Upper lobe of left lung (tissue), 6 donors: ENCODE data around the gene FRY. TPM values are rescaled to one million over a fixed set of nuclear protein-coding genes. Genes with fewer than 3 reads are reported as not detected.

Source experiments
- ATAC-seq, 2 donors: fragments of 200-7000 bp; cut with Tn5 transposase; one replicate each; pipeline ENCODE4 v1.9.1; 2022; ENCODE audit warnings: mild to moderate bottlenecking in 2 of 2, moderate library complexity in 2 of 2; ENCODE audit not compliant: low FRiP score in 2 of 2
- DNase-seq, 2 donors: peaks; one replicate each; pipeline ENCODE4 v3.0.0-alpha.2; 2019 to 2020
- H3K27ac ChIP-seq, 4 donors: fragments of 200-600 bp; sonication (generic); one replicate each; pipeline ENCODE4 v1.5.1; 2016 to 2019
- H3K27me3 ChIP-seq, 4 donors: fragments of 200-600 bp; sonication (generic); one replicate each; pipeline ENCODE4 v1.5.1; 2017 to 2019
- H3K36me3 ChIP-seq, 4 donors: fragments of 200-600 bp; sonication (generic); one replicate each; pipeline ENCODE4 v1.5.1; 2016 to 2019
- H3K4me1 ChIP-seq, 4 donors: fragments of 200-600 bp; sonication (generic); one replicate each; pipeline ENCODE4 v1.5.1; 2018 to 2019
- H3K4me3 ChIP-seq, 4 donors: fragments of 200-600 bp; sonication (generic); one replicate each; pipeline ENCODE4 v1.5.1; 2017 to 2019; ENCODE audit warnings: mild to moderate bottlenecking in 2 of 4, moderate library complexity in 1 of 4
- H3K9me3 ChIP-seq, 4 donors: fragments of 200-600 bp; sonication (generic); one replicate each; pipeline ENCODE4 v1.5.1; 2018 to 2019
- EP300 ChIP-seq, 4 donors: sonication (generic); formaldehyde crosslinking; IDR thresholded peaks; one replicate each; pipeline ENCODE4 v1.5.1; 2017; ENCODE audit warnings: antibody characterized with exemption in 4 of 4, control low read depth in 2 of 4
- POLR2A ChIP-seq, 4 donors: fragments of 450-650 bp; IDR thresholded peaks; one replicate each; pipeline ENCODE4 v1.5.1; 2016 to 2017; ENCODE audit warnings: antibody characterized with exemption in 4 of 4, mild to moderate bottlenecking in 2 of 4
- POLR2AphosphoS5 ChIP-seq, 2 donors: sonication (generic); formaldehyde crosslinking; IDR thresholded peaks; one replicate each; pipeline ENCODE4 v1.5.1; 2017; ENCODE audit warnings: antibody characterized with exemption in 2 of 2
- WGBS, 2 donors: methylation state at CpG; one replicate each; pipeline ENCODE4 v1.1.5; 2017 to 2018; 5-methylcytosine and 5-hydroxymethylcytosine counted together
- total RNA-seq, 6 donors: library from RNA; depleted of rRNA in 4 of 6; stranded (reverse); fragments of >200 nt in 4 of 6; gene quantifications; one replicate each; pipeline versions ENCODE4 v1.1.0 to v1.2.1, GENCODE V29; 2016 to 2021
- TF ChIP-seq, protein P1 (sequence below), 6 experiments: fragments of 450-650 bp in 4 of 6; fragments of 200-600 bp in 2 of 6; sonication (generic) in 2 of 6; IDR thresholded peaks; one replicate each; pipeline ENCODE4 v1.5.1; 2016 to 2019; ENCODE audit warnings: antibody characterized with exemption in 6 of 6
- donor health status: DM: no; HTN: no; CAD: no; lungs with moderate emphysema.
- donor health status: DM: no; HTN: yes; CAD: no; lungs with severe emphysema.

The FRY gene
- total RNA-seq, 6 donors from 2014 or later: 58.3 to 88.9 (median 65.8) TPM

DNA sequence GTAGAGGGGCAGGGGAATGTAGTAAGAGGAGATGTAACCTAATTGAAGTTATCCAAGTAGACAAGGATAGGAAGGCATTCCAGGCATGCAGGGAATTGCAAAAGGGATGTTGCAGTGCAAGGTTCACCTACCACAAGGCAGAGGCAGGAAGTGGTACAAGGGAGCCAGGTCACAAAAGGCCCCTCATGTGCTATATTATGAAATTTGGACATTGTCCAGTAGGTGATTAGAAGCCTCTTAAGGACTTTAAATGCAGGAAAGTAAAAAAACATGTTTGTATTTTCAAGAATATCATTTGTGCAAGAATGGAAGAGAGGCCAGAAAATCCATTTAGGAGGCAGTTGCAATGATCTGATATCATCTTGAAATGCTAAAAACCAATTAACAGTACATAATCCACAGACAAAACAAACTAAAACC, 111.4 kb downstream of the FRY start:
- Histone ChIP-seq H3K4me3 (no peak overlapping the region), H3K27ac (no peak overlapping the region), H3K27me3 (no peaks in the 10 kb centered on the region), H3K9me3 (no peaks in the 10 kb centered on the region), H3K4me1 (no peaks in the 10 kb centered on the region), H3K36me3 (no peaks in the 10 kb centered on the region)
- no peak for ATAC-seq
- DNase-seq: no peak
- no peak for TF ChIP-seq POLR2A (IDR thresholded peaks at IDR 0.05)

DNA sequence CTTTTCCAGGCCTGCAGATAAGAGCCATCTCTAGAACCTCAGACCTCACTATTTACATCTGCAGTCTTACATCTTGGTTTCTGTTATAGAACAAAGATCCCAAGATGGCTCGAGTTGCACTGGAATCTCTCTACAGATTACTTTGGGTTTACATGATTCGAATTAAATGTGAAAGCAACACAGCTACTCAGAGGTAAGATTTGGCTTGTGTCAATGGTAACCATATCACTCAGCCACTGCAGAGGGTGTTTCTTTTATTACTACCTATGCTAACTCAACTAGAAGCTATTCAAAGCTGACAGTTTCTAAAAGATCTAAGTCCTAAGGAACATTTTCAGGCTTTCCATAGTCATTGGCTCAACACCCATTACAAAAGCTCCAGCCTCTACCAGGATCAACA, 115.6 kb downstream of the FRY start:
- H3K36me3 ChIP-seq: no peaks in the 10 kb centered on the region
- DNase-seq: no peak
- TF ChIP-seq POLR2AphosphoS5 (IDR thresholded peaks at IDR 0.05): no peak
- no peak for TF ChIP-seq POLR2A (IDR thresholded peaks at IDR 0.05)
- TF ChIP-seq, protein P1, sequence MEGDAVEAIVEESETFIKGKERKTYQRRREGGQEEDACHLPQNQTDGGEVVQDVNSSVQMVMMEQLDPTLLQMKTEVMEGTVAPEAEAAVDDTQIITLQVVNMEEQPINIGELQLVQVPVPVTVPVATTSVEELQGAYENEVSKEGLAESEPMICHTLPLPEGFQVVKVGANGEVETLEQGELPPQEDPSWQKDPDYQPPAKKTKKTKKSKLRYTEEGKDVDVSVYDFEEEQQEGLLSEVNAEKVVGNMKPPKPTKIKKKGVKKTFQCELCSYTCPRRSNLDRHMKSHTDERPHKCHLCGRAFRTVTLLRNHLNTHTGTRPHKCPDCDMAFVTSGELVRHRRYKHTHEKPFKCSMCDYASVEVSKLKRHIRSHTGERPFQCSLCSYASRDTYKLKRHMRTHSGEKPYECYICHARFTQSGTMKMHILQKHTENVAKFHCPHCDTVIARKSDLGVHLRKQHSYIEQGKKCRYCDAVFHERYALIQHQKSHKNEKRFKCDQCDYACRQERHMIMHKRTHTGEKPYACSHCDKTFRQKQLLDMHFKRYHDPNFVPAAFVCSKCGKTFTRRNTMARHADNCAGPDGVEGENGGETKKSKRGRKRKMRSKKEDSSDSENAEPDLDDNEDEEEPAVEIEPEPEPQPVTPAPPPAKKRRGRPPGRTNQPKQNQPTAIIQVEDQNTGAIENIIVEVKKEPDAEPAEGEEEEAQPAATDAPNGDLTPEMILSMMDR (IDR thresholded peaks at IDR 0.05): no peak
- TF ChIP-seq EP300 (IDR thresholded peaks at IDR 0.05): no peak
- H3K27ac ChIP-seq: no peak overlapping the region
- ATAC-seq: no peak
- no peak overlapping the region for H3K4me3 ChIP-seq
- H3K9me3 ChIP-seq: no peaks in the 10 kb centered on the region
- peaks cover 0 to 4% (median 2%) of the 10 kb centered on the region in 4 donors for H3K4me1 ChIP-seq
- 84 to 100% methylated on average over 2 of the region's 2 CpGs for WGBS, 2 donors
- H3K27me3 ChIP-seq: no peaks in the 10 kb centered on the region

DNA sequence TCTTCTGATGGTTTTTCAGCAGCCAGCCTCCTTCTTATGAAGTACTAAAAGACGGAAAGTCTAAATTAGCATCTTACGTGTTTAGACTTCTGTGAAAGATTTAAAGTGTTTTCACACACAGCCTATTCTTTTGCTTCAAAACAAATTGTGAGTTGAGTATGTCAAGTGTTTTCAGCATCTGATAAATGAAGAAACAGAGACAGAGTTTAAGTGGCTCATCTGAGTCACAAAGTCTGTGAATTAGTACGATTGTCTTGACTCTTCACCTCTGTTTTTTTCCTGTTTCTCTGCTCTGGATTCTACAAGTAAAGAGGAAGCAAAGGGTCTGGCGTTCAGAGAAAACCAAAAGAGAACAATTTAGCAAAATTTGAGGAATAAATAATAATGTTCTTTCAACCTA, 116.4 kb downstream of the FRY start:
- no peaks in the 10 kb centered on the region for H3K36me3 ChIP-seq
- TF ChIP-seq, protein P1 (IDR thresholded peaks at IDR 0.05): no peak
- TF ChIP-seq POLR2A (IDR thresholded peaks at IDR 0.05) (no peak), EP300 (IDR thresholded peaks at IDR 0.05) (no peak), POLR2AphosphoS5 (IDR thresholded peaks at IDR 0.05) (no peak)
- H3K4me1 ChIP-seq: peaks cover 0 to 4% (median 2%) of the 10 kb centered on the region in 4 donors
- H3K27me3 ChIP-seq: no peaks in the 10 kb centered on the region
- H3K9me3 ChIP-seq: no peaks in the 10 kb centered on the region
- ATAC-seq: no peak
- H3K27ac ChIP-seq: no peak overlapping the region
- H3K4me3 ChIP-seq: no peak overlapping the region
- WGBS, 2 donors: 62 to 80% methylated on average over 4 of the region's 4 CpGs
- no peak for DNase-seq

DNA sequence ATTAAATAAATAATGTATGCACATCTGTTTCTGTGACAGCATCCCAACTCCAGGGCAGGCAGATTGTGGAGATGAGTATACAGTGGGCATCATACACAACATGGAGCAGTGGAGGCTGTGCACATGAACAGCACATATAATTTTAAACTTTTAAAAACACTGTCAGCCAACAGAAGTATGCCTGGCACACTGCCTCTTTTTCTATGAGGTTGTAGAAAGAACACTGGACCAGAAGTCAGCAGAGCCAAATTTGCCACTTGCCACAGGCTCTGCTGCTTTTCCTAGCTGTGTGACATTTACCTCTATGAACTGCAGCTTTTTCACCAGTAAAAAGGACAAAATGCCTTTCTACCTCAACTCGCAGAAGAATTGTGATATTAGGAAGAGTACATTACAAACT, 118.7 kb downstream of the FRY start:
- Histone ChIP-seq H3K27ac (peak overlapping the region in 1 of 4 donors; percentile 69), H3K36me3 (no peaks in the 10 kb centered on the region), H3K4me3 (no peak overlapping the region), H3K27me3 (no peaks in the 10 kb centered on the region), H3K4me1 (peaks cover 0 to 4% (median 2%) of the 10 kb centered on the region in 4 donors), H3K9me3 (no peaks in the 10 kb centered on the region)
- TF ChIP-seq EP300 (IDR thresholded peaks at IDR 0.05) (no peak), POLR2A (IDR thresholded peaks at IDR 0.05) (no peak), POLR2AphosphoS5 (IDR thresholded peaks at IDR 0.05) (no peak)
- TF ChIP-seq, protein P1 (IDR thresholded peaks at IDR 0.05): no peak
- ATAC-seq (peak in 1 of 2 donors; percentile 55), DNase-seq (no peak)
- 65 to 68% methylated on average over 1 of the region's 1 CpG for WGBS, 2 donors

DNA sequence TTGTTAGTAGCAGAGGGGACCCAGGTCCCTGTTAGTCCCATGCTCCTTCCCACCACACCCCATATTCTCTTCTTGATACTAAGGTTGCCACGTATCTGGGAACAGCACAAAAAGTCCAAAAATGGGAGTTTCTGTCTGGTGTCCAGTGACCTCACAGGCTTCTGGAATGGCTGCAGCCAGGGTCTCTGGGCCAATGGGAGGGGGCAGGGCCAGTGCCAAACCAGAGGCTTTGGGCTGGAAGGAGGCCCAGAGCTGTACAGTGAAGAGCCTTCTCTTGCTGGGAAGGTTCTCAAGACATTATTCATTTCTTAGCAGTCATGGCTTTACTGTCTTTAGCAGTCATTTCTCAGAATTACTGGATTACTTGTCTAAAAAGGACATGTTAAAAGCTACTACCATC, 119.2 kb downstream of the FRY start:
- TF ChIP-seq, protein P1 (IDR thresholded peaks at IDR 0.05): no peak
- no peak for TF ChIP-seq POLR2A (IDR thresholded peaks at IDR 0.05)
- TF ChIP-seq POLR2AphosphoS5 (IDR thresholded peaks at IDR 0.05): no peak
- no peak for TF ChIP-seq EP300 (IDR thresholded peaks at IDR 0.05)
- peak; percentile 77 to 96 for ATAC-seq
- no peaks in the 10 kb centered on the region for H3K27me3 ChIP-seq
- H3K9me3 ChIP-seq: no peaks in the 10 kb centered on the region
- peaks cover 0 to 4% (median 2%) of the 10 kb centered on the region in 4 donors for H3K4me1 ChIP-seq
- no peaks in the 10 kb centered on the region for H3K36me3 ChIP-seq
- H3K27ac ChIP-seq: peak overlapping the region in 1 of 4 donors; percentile 69
- WGBS, 2 donors: 0 to 70% methylated on average over 1 of the region's 1 CpG
- H3K4me3 ChIP-seq: no peak overlapping the region
- DNase-seq: peak; percentile 15 to 23
